RWPE2 (cell line): Measurements from ENCODE around the gene WT1.
"Not testable (repeated sequence)": the region's sequence is repeated elsewhere in the genome, so short reads cannot be mapped to it uniquely, and the experiment has no call there.

Experiments used
- ATAC-seq: fragments of 200-7000 bp; cut with Tn5 transposase; 3 replicates; pipeline ENCODE4 v1.9.1; 2021; ENCODE audit warnings: low read depth
- DNase-seq: peaks from one replicate; pipeline ENCODE4 v3.0.0-alpha.2; 2020; ENCODE audit warnings: low spot score
- H3K27ac ChIP-seq: fragments of 450-650 bp; 2 replicates; pipeline ENCODE4 v1.5.1; 2017; ENCODE audit warnings: mild to moderate bottlenecking; ENCODE audit not compliant: poor library complexity, severe bottlenecking
- H3K27me3 ChIP-seq: fragments of 250-450 bp; sonication (Bioruptor Pico); 2 replicates; pipeline ENCODE4 v1.5.1; 2021; ENCODE audit warnings: mild to moderate bottlenecking, moderate library complexity; ENCODE audit not compliant: insufficient read depth, poor library complexity, severe bottlenecking
- H3K36me3 ChIP-seq: fragments of 250-450 bp; sonication (Bioruptor Pico); 2 replicates; pipeline ENCODE4 v1.5.1; 2020; ENCODE audit warnings: low read depth, mild to moderate bottlenecking, moderate library complexity
- H3K4me1 ChIP-seq: fragments of 250-450 bp; sonication (Bioruptor Pico); 2 replicates; pipeline ENCODE4 v1.5.1; 2021; ENCODE audit warnings: mild to moderate bottlenecking, moderate library complexity; ENCODE audit not compliant: insufficient read depth, poor library complexity, severe bottlenecking
- H3K4me3 ChIP-seq: fragments of 250-450 bp; sonication (Bioruptor Pico); 2 replicates; pipeline ENCODE4 v1.5.1; 2021; ENCODE audit warnings: mild to moderate bottlenecking, moderate library complexity; ENCODE audit not compliant: severe bottlenecking
- H3K9me3 ChIP-seq: fragments of 250-450 bp; sonication (Bioruptor Pico); 2 replicates; pipeline ENCODE4 v1.5.1; 2021; ENCODE audit warnings: mild to moderate bottlenecking, moderate library complexity; ENCODE audit not compliant: severe bottlenecking
- CTCF ChIP-seq: fragments of 450-650 bp; IDR thresholded peaks from one replicate; pipeline ENCODE4 v1.5.1; 2017; ENCODE audit warnings: mild to moderate bottlenecking, moderate library complexity; ENCODE audit not compliant: poor library complexity, severe bottlenecking

WT1 gene

DNA sequence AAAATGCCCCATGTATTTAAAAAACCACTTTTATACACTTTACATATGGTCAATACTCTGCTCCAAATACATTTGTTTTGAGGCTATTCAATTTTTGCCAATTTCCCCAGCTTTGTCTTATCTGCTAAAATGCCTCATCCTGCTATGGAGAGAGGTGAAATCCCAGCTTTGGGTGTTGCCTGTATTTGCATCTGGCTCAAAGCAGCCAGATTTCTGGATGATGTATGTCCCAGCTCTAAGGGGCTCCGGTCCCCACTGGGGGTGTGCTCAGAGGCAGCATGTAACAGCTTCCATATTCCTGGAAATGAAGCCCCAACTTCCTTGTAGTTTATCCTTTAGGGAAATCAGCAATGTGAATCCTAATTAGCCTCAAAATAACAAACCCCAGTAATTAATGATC lies 59.5 kb downstream of the WT1 start:
- no peak for TF ChIP-seq CTCF

GRCh38 chr11:32374261-32374711 lies 61.1 kb downstream of the WT1 start:
- Histone ChIP-seq H3K4me1 (no peaks in the 10 kb centered on the region), H3K27ac (no peak overlapping the region), H3K27me3 (no peaks in the 10 kb centered on the region), H3K36me3 (no peaks in the 10 kb centered on the region), H3K9me3 (no peaks in the 10 kb centered on the region), H3K4me3 (no peak overlapping the region)
- peak; percentile 42 for TF ChIP-seq CTCF
- DNase-seq = no peak
- ATAC-seq = no peak

More for the DNA sequence above, 59.5 kb downstream of the WT1 start:
- no peak overlapping the region for H3K4me3 ChIP-seq
- ATAC-seq (no peak), DNase-seq (no peak)
- H3K27me3 ChIP-seq = no peaks in the 10 kb centered on the region
- no peaks in the 10 kb centered on the region for H3K36me3 ChIP-seq
- H3K27ac ChIP-seq = no peak overlapping the region
- H3K4me1 ChIP-seq = no peaks in the 10 kb centered on the region
- H3K9me3 ChIP-seq = no peaks in the 10 kb centered on the region

- not testable (repeated sequence) for H3K4me1 ChIP-seq, H3K4me3 ChIP-seq, H3K27me3 ChIP-seq, ATAC-seq, H3K9me3 ChIP-seq, DNase-seq, H3K36me3 ChIP-seq, H3K27ac ChIP-seq
These were observed 65.4 kb downstream of the WT1 start for GRCh38 chr11:32369987-32370386.

DNA sequence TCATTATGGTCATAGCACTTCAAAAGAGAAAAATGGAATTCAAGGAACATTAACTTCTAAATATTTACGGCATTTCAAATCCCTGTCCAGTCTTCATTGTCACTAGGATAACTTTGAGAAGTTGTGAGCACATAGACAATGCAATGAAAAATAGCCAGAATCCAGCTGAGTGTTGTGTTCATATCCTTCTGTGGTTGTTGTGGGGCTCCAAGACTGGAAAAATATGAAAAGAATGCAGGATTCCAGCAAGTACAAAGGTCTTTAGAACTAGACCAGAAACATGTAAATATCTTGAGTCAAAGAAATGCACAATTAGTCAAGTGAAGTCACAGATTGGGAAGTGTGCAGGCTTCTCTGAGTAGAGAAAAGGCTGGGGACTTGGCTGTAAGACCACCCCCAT lies 68.7 kb downstream of the WT1 start:
- H3K27ac ChIP-seq = no peak overlapping the region
- H3K9me3 ChIP-seq = no peaks in the 10 kb centered on the region
- no peak for TF ChIP-seq CTCF
- ATAC-seq (no peak), DNase-seq (no peak)
- H3K27me3 ChIP-seq = no peaks in the 10 kb centered on the region
- H3K36me3 ChIP-seq = no peaks in the 10 kb centered on the region
- no peak overlapping the region for H3K4me3 ChIP-seq
- H3K4me1 ChIP-seq = no peaks in the 10 kb centered on the region

DNA sequence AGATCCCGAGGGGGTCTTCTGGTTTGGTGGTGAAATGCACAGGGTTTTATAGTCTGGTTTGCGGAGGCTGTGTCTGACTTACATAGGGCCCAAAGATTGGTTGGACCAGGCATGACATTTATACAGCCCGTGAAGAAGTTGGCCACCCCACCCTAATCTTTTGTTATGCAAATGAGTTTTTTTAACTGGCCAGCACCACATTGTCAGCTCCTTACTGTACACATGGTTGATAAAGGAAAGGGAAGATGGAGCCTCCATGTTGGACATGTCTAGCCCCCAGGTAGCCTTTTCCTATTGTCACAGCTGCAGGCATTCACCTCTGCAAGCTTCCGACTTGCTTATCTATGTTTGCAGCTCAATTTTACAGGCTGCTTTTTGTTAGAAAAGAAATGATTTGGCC lies 70.1 kb downstream of the WT1 start:
- no peak for TF ChIP-seq CTCF
- no peaks in the 10 kb centered on the region for H3K36me3 ChIP-seq
- no peak overlapping the region for H3K27ac ChIP-seq
- H3K27me3 ChIP-seq = no peaks in the 10 kb centered on the region
- H3K9me3 ChIP-seq = no peaks in the 10 kb centered on the region
- DNase-seq (no peak), ATAC-seq (no peak)
- no peak overlapping the region for H3K4me3 ChIP-seq
- no peaks in the 10 kb centered on the region for H3K4me1 ChIP-seq
